SH-SY5Y (cell line): Measurements from ENCODE around the gene PCDHGB6.

ENCODE experiments used
- GATA2 ChIP-seq: IDR thresholded peaks from 2 replicates; pipeline ENCODE4 v1.6.1; 2011; ENCODE audit warnings: mild to moderate bottlenecking, low read depth, low read length
- GATA3 ChIP-seq: IDR thresholded peaks from 2 replicates; pipeline ENCODE4 v1.6.1; 2011; ENCODE audit warnings: low read depth, mild to moderate bottlenecking, low read length, moderate library complexity

PCDHGB6 gene

GRCh38 chr5:141427783-141428426 lies 20.1 kb downstream of the PCDHGB6 start:
- TF ChIP-seq GATA2 (no peak), GATA3 (no peak)

GRCh38 chr5:141430332-141431113 lies 22.7 kb downstream of the PCDHGB6 start, which contains the start of gene PCDHGA12:
Gene PCDHGA12, plus strand, starts transcription at chr5:141430507. Its CDS starts 253 bp downstream, at chr5:141430760.
- TF ChIP-seq GATA2, result no peak
- no peak for TF ChIP-seq GATA3

- no peak for TF ChIP-seq GATA2
- TF ChIP-seq GATA3, result no peak
Observed at GRCh38 chr5:141431286-141431685, 23.5 kb downstream of the PCDHGB6 start.

GRCh38 chr5:141434006-141434405 lies 26.2 kb downstream of the PCDHGB6 start:
- TF ChIP-seq GATA3, result no peak
- TF ChIP-seq GATA2, result no peak

- TF ChIP-seq GATA3, result no peak
- TF ChIP-seq GATA2, result no peak
Observed at GRCh38 chr5:141437221-141437620, 29.4 kb downstream of the PCDHGB6 start.

GRCh38 chr5:141439411-141440141 lies 31.8 kb downstream of the PCDHGB6 start:
- TF ChIP-seq GATA3, result no peak
- TF ChIP-seq GATA2, result no peak

GRCh38 chr5:141440341-141440740 lies 32.5 kb downstream of the PCDHGB6 start:
- TF ChIP-seq GATA2 (no peak), GATA3 (no peak)

- TF ChIP-seq GATA3 (no peak), GATA2 (no peak)
Observed at GRCh38 chr5:141441571-141442170, 33.9 kb downstream of the PCDHGB6 start.
